Measurements from ENCODE around the gene COX19.
"Not testable (repeated sequence)": the region's sequence is repeated elsewhere in the genome, so short reads cannot be mapped to it uniquely, and the experiment has no call there.

Gene COX19

DNA sequence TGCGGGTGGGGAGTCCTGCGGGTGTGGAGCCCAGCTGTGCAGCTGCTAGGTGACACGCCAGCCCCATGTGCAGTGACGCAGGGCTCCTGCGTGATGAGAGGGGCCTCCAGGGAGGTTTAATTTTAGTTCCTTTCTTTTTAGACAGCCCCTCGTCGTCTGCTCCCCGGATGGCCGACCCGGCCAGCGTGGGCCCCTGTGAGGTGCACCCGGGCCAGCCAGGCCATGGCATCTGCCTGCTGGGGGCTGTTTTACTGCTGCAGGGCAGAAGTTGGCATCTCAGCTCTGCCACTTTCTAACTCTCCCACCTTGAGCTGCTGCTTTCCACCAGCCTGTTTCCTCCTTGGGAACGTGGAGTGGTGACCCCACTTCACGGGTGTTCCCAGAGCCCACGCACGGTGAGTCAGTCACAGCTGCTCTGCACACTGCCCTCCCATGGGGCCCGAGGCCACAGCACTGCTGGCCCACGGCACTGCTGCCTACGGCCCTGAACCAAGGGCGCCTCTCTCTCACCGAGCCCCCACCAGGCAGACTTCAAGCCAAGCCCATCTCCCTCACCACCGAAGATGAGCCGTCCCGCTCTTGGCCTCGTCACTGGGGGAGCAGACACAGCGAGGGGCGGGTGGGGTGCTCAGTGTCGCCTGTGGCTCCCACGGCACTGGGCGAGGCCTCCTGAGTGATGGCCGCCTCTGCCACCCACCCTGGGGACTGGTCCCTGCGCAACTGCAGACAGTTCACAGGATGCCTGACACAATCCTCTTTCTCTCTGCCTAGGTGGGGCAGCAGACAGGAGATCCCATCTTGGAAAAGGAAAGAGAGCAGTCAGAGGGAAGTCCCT is 28.9 kb upstream of the COX19 start:
- Histone ChIP-seq H3K4me1 (ENCODE audit: insufficient read depth, low read length) (no peaks in the 10 kb centered on the region), H3K27me3 (ENCODE audit: insufficient read depth, low read length) (no peaks in the 10 kb centered on the region), H3K9me3 (ENCODE audit: low read length) (no peaks in the 10 kb centered on the region), H2AFZ (ENCODE audit: low read depth, low read length) (no peak overlapping the region), H3K4me3 (ENCODE audit: low read length) (no peak overlapping the region), H3K36me3 (ENCODE audit: insufficient read depth, low read length) (peaks cover 36% of the 10 kb centered on the region)

DNA sequence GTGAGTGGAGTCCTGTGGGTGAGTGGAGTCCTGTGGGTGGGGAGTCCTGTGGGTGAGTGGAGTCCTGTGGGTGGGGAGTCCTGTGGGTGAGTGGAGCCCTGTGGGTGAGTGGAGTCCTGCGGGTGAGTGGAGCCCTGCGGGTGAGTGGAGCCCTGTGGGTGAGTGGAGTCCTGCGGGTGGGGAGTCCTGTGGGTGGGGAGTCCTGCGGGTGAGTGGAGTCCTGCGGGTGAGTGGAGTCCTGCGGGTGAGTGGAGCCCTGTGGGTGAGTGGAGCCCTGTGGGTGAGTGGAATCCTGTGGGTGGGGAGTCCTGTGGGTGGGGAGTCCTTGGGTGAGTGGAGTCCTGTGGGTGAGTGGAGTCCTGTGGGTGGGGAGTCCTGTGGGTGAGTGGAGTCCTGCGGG is 27.1 kb upstream of the COX19 start:
- H3K36me3 ChIP-seq (ENCODE audit: insufficient read depth, low read length), result peaks cover 25% of the 10 kb centered on the region
- not testable (repeated sequence) for H2AFZ ChIP-seq (ENCODE audit: low read depth, low read length); H3K9me3 ChIP-seq (ENCODE audit: low read length); H3K27me3 ChIP-seq (ENCODE audit: insufficient read depth, low read length); H3K4me3 ChIP-seq (ENCODE audit: low read length); H3K4me1 ChIP-seq (ENCODE audit: insufficient read depth, low read length)

DNA sequence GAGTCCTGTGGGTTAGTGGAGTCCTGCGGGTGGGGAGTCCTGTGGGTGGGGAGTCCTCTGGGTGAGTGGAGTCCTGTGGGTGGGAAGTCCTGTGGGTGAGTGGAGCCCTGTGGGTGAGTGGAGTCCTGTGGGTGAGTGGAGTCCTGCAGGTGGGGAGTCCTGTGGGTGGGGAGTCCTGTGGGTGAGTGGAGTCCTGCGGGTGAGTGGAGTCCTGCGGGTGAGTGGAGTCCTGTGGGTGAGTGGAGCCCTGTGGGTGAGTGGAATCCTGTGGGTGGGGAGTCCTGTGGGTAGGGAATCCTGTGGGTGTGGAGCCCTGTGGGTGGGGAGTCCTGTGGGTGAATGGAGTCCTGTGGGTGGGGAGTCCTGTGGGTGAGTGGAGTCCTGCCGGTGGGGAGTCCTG is 26.7 kb upstream of the COX19 start:
- not testable (repeated sequence) for H2AFZ ChIP-seq (ENCODE audit: low read depth, low read length); H3K27me3 ChIP-seq (ENCODE audit: insufficient read depth, low read length); H3K4me1 ChIP-seq (ENCODE audit: insufficient read depth, low read length); H3K9me3 ChIP-seq (ENCODE audit: low read length); H3K4me3 ChIP-seq (ENCODE audit: low read length)
- peaks cover 22% of the 10 kb centered on the region for H3K36me3 ChIP-seq (ENCODE audit: insufficient read depth, low read length)

DNA sequence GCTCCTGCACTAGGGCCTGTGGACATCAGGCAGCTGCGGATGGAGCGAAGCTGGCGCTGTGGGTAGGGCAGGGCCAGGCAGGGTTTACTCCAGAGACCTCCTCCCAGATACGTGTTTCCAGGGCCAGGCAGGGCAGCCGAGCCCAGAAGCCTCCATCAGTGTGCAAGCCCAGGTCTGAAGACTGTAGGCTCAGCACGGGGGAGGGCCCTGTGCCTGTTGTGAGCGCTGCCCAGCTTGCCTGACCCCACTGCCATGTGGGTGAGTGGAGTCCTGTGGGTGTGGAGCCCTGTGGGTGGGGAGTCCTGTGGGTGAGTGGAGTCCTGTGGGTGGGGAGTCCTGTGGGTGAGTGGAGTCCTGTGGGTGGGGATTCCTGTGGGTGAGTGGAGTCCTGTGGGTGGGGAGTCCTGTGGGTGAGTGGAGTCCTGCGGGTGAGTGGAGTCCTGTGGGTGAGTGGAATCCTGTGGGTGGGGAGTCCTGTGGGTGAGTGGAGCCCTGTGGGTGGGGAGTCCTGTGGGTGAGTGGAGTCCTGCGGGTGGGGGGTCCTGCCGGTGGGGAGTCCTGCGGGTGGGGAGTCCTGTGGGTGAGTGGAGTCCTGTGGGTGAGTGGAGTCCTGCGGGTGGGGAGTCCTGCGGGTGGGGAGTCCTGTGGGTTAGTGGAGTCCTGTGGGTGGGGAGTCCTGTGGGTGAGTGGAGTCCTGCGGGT is 25.9 kb upstream of the COX19 start:
- H3K9me3 ChIP-seq (ENCODE audit: low read length); H3K4me3 ChIP-seq (ENCODE audit: low read length); H3K4me1 ChIP-seq (ENCODE audit: insufficient read depth, low read length); H2AFZ ChIP-seq (ENCODE audit: low read depth, low read length); H3K27me3 ChIP-seq (ENCODE audit: insufficient read depth, low read length): not testable (repeated sequence)
- H3K36me3 ChIP-seq (ENCODE audit: insufficient read depth, low read length), result peaks cover 25% of the 10 kb centered on the region

DNA sequence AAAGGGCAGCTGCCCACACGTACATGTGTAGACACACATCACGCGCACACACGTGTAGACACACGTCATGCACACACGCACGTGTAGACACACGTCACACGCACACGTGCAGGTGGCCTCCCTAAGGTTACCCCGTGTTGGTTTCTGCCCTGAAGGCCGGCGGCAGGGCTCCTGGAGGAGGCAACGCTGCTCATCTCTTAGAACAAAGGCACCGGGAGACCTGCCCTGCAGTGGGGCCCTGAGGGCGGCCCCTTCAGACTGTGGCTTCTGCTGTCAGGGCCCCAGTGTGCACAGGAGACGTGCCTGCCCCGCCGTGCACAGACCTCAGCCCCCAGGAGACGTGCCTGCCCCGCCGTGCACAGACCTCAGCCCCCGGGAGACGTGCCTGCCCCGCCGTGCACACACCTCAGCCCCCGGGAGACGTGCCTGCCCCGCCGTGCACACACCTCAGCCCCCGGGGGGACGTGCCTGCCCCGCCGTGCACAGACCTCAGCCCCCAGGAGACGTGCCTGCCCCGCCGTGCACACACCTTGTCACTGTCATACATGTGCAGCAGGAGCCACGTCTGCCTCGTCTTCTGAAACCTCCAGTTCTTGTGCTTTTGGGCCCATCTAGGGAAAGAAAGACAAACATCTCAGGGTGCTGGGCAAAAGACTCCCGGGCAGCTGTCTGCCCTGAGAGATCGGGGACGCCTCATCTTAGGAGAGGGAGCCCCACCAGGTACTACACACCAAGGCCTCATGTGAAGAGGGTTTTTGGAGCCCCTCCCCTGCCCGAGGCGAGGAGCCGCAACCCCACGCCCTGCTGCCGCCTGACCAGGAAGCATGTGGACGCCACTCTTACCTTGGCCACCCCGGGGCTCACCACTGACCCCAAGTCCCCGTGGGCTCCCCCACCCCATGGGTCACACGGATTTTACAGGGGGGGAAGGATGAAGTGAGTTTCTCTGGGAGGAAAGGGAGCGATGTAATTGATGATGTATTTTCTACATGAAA is 24.9 kb upstream of the COX19 start:
- Histone ChIP-seq H3K9me3 (ENCODE audit: low read length) (no peaks in the 10 kb centered on the region), H3K4me1 (ENCODE audit: insufficient read depth, low read length) (no peaks in the 10 kb centered on the region), H3K36me3 (ENCODE audit: insufficient read depth, low read length) (peaks cover 29% of the 10 kb centered on the region)

DNA sequence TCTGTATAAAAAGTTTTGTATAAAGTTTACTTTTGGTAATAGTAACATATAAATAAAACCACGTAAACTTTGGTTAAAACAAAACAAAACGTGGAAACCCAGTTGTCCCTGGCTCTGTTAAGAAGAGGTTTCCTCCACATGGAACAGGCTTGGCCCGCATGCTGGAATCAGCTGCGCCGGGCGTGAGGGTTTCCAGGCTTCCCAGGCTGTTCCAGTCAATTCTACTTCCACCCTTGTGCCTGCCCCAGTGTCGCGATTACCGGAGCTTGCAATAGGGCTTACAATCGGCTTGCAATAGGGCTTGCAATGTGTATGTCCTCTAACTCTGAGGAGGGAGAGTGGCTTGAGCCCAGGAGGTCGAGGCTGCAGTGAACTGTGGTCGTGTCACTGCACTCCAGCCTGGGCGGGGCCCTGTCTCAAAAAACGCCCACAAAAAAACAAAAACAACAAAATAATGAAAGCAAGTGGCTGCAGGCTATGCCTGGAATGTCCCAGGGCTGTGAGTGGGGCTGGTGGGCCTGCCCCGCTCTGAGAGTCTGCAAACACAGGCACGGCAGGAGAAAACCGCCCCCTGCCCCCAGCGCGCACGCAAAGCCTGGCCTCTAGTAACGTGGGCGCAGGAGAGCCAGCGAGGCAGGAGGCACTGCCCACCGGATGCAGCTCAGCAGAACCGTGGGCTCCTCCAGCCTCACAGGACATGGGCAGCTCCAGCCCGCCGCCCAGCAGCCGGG is 24.0 kb upstream of the COX19 start:
- no peaks in the 10 kb centered on the region for H3K4me1 ChIP-seq (ENCODE audit: insufficient read depth, low read length)
- H3K36me3 ChIP-seq (ENCODE audit: insufficient read depth, low read length), result peaks cover 25% of the 10 kb centered on the region
- no peaks in the 10 kb centered on the region for H3K9me3 ChIP-seq (ENCODE audit: low read length)
- H2AFZ ChIP-seq (ENCODE audit: low read depth, low read length), result no peak overlapping the region
- H3K4me3 ChIP-seq (ENCODE audit: low read length), result no peak overlapping the region
- H3K27me3 ChIP-seq (ENCODE audit: insufficient read depth, low read length), result no peaks in the 10 kb centered on the region

More for the DNA sequence above, 24.9 kb upstream of the COX19 start:
- H2AFZ ChIP-seq (ENCODE audit: low read depth, low read length), result no peak overlapping the region
- no peaks in the 10 kb centered on the region for H3K27me3 ChIP-seq (ENCODE audit: insufficient read depth, low read length)
- no peak overlapping the region for H3K4me3 ChIP-seq (ENCODE audit: low read length)

DNA sequence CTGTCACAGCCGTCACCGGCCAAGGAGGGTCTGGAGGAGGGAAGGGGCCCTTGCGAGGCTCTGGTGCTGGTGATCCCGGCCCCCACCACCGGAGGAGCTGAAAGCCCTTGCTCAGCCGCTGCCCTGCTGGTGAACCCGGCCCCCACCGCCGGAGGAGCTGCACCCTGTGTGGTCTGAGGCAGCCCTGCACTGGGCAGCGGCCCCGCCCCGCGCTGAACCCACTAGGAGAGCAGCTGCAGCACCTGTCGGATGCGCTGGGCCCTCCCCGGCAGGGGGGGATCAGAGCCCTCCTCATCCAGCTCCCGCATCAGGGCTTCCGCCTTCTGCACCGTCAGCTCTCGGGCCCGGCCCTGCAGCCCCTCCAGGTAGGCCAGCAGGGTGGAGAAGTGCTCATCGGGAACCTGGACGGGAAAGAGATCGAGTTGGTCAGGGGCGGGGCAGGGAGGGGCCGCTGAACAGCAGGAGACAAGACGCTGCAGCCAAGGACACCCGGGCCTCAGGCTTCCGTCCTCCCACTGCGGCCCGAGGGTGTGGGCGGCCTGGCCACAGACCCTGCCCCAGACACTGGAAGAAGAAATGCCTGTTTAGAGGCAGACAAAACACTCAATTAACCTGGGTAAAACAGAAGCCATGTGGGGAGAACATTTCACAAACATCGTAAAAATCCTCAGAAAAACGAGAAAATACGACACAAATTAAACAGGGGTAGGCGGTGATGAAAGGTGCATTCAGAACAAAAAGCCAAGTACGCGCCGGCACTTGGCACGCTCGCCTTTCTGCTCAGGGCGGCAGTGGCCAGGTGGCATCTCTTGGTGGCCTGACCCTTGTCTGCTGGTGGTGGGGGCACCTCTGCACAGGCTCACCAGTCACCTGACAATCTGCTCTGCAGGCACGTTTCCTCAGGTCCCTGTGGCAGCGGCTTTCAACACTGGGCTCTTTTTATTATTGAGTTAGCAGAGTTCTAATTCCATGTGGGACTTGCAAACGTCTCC is 22.4 kb upstream of the COX19 start:
- Histone ChIP-seq H3K4me3 (ENCODE audit: low read length) (no peak overlapping the region), H3K9me3 (ENCODE audit: low read length) (no peaks in the 10 kb centered on the region), H3K4me1 (ENCODE audit: insufficient read depth, low read length) (peaks cover 8% of the 10 kb centered on the region), H2AFZ (ENCODE audit: low read depth, low read length) (no peak overlapping the region), H3K27me3 (ENCODE audit: insufficient read depth, low read length) (no peaks in the 10 kb centered on the region), H3K36me3 (ENCODE audit: insufficient read depth, low read length) (peaks cover 20% of the 10 kb centered on the region)

DNA sequence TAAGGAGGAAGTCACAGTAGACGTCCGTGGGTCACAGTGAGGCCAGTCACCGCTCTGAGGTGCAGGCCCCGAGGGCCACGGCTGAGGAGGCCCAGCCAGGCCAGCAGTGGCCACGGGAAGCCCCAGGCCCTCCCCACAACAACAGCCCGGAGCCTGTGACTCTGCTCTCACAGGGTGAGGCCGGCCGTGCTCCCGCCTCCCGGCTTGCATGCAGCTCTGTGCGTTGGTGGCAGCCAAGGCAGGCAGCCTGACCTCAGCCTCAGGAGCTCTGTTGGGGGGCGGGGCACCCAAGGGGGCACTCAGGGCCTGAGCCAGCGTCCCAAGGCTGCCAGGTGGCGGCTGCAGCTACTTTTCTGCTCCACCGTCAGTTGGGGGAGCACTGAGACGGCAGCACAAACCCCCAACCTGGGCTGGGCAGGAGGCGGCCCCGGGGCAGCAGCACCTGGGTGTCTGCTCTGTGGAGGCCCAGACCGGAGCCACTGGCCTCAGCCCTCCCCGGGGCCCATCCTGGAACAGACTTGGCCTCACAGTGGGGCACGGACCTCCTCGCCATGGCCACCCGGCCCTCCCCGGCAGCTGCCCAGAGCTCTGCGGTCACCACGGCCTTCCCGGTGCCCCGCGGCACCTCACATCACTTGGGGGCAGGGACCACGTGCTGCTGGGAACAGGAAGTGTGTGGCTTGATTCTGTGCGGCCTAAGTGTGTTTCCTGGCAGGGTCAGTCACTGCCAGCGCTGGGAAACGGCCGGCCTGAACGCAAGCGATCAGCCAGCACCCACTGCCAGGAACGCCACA is 20.9 kb upstream of the COX19 start:
- H3K9me3 ChIP-seq (ENCODE audit: low read length), result no peaks in the 10 kb centered on the region
- H2AFZ ChIP-seq (ENCODE audit: low read depth, low read length), result no peak overlapping the region
- no peaks in the 10 kb centered on the region for H3K27me3 ChIP-seq (ENCODE audit: insufficient read depth, low read length)
- H3K4me3 ChIP-seq (ENCODE audit: low read length), result no peak overlapping the region
- peaks cover 10% of the 10 kb centered on the region for H3K4me1 ChIP-seq (ENCODE audit: insufficient read depth, low read length)
- peaks cover 20% of the 10 kb centered on the region for H3K36me3 ChIP-seq (ENCODE audit: insufficient read depth, low read length)

DNA sequence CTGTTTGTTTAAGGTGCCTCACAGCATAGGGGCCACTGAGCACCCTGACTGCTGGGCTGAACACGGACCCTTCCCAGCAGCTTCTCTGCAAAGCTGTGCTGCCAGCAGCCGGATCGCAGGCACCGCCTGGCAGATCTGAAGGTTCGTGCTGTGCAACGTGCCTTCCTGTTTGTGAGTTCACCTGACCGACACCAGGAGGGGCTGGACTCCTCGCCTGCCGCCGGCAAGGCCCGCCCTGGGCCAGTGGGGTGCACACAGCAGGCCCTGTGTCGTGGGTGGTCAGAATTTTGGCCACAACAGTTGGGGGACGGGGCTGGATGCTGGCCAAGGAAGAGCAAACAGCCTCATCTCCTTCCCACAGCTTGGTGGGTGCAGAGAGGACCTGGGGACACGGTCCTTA is 20.2 kb upstream of the COX19 start:
- no peak overlapping the region for H2AFZ ChIP-seq (ENCODE audit: low read depth, low read length)
- peaks cover 20% of the 10 kb centered on the region for H3K36me3 ChIP-seq (ENCODE audit: insufficient read depth, low read length)
- H3K4me3 ChIP-seq (ENCODE audit: low read length), result no peak overlapping the region
- no peaks in the 10 kb centered on the region for H3K27me3 ChIP-seq (ENCODE audit: insufficient read depth, low read length)
- H3K4me1 ChIP-seq (ENCODE audit: insufficient read depth, low read length), result peaks cover 10% of the 10 kb centered on the region
- H3K9me3 ChIP-seq (ENCODE audit: low read length), result no peaks in the 10 kb centered on the region

DNA sequence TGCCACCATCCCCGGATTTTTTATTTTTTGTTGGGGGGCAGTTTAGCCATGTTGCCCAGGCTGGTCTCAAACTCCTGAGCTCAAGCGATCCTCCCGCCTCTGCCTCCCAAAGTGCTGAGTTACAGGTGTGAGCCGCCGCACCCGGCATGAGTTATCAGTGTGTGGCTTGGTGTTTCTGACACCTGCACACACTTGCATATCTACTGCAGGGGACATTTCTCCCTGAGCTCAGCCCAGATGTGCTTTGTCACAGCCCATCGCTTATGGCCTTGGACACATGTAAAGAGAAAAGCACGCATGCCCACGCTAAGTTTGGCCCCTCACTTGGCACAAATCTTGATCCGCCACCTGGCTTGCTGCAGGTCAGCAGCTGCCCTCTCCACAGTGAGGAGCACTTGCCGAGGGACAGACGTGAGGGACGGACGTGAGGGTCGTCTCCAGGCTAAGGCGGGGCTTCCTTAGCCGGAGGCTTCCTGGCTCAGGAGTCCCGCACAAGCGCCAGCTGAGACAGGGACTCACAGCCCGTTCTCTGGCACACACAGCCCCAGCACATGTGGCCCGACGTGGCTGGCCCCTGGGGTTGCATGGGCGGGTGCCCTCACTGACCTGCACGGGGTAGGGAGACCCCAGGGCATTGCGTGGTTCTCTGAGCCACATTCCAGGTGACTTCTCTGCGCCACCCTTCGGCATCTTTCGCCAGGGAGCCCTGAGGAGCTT is 19.4 kb upstream of the COX19 start:
- Histone ChIP-seq H3K27me3 (ENCODE audit: insufficient read depth, low read length) (no peaks in the 10 kb centered on the region), H3K36me3 (ENCODE audit: insufficient read depth, low read length) (peaks cover 20% of the 10 kb centered on the region), H3K4me3 (ENCODE audit: low read length) (no peak overlapping the region), H3K9me3 (ENCODE audit: low read length) (no peaks in the 10 kb centered on the region), H3K4me1 (ENCODE audit: insufficient read depth, low read length) (peaks cover 10% of the 10 kb centered on the region), H2AFZ (ENCODE audit: low read depth, low read length) (no peak overlapping the region)
